NCI-H1417 treated with DMSO at 0.1 percent for 48 hours (cell line): ENCODE data around the gene TMED1.
"Not testable (repeated sequence)": the region's sequence is repeated elsewhere in the genome, so short reads cannot be mapped to it uniquely, and the experiment has no call there.

Experiments
- DNase-seq: peaks from one replicate; lab custom pipeline; 2025; lab: John Stamatoyannopoulos, UW

TMED1 gene, protein sequence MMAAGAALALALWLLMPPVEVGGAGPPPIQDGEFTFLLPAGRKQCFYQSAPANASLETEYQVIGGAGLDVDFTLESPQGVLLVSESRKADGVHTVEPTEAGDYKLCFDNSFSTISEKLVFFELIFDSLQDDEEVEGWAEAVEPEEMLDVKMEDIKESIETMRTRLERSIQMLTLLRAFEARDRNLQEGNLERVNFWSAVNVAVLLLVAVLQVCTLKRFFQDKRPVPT

DNA sequence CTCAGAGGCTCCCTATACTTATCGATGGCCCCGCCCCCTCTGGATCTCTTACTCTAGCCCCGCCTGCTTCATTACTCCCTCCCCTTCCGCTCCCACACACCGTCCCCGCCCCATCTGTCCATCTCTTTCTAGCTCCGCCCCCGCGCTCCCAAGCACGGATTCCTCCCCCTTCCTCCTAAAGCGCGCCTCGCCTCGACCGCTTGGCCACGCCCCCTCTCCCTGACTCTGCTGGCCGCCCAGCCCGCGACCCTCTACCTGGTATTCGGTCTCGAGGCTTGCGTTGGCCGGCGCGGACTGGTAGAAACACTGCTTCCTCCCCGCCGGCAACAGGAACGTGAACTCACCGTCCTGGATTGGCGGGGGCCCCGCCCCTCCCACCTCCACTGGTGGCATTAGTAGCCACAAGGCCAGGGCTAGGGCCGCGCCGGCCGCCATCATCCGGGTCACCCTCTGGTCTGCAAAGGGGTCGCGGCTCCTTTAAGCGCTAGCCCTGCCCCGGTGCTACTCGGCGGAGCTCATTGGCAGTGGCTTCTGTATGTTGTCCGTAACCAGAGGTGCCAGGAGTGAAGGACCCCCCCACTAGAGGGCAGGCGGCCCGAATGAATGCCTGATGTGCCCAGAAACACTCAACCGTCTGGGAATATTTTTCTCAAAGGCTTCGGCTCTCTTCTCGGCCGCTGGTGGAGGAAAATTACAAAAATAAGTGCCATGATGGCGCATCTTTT is at the start of gene TMED1:
Gene TMED1, minus strand, starts transcription at position 459 of the 725 bp plus-strand sequence. Its CDS starts 21 bp downstream, at position 438.
- peak; percentile 96 for DNase-seq

- no peak for DNase-seq
These were observed 49.5 kb upstream of the TMED1 start for GRCh38 chr19:10885201-10886169.

- no peak for DNase-seq
These were observed 48.3 kb upstream of the TMED1 start for GRCh38 chr19:10884274-10884673.

GRCh38 chr19:10882108-10882457 is 46.1 kb upstream of the TMED1 start:
- no peak for DNase-seq

DNA sequence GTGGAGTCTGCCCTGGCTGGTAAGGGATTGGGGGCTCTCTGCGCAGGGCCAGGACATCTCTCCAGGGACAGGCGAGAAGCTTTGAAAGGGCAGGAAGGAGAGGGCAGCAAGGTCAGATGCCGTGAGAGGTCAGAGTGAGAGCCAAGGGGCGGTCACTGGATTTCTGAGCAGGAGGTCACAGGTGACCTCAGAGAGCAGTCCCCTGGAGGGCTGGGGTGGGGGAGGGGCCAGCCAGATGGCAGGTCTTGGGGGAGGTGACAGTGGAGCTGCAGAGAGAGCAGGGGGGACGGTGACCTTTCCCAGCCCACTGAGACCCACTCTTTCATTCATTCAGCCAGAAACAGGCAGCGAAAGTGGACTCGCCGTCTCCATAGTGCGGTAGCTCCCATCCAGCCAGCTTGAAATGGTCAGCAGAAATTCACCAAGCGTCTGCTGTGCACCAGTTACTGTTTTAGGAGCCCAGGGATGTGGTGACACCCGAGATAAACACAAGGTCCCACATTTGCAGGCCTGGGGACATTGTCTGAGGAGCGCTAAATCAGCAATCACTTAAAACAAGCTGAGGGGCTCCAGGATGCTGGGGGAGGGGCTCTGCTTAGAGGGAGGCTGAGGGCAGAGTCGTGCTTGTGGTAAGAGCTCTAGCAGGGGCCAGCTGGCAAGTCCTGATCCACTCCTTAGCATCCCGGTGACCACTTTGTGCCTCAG is 45.5 kb upstream of the TMED1 start:
- DNase-seq, result no peak

- DNase-seq, result no peak
These were observed 42.2 kb upstream of the TMED1 start for GRCh38 chr19:10878253-10878652.

DNA sequence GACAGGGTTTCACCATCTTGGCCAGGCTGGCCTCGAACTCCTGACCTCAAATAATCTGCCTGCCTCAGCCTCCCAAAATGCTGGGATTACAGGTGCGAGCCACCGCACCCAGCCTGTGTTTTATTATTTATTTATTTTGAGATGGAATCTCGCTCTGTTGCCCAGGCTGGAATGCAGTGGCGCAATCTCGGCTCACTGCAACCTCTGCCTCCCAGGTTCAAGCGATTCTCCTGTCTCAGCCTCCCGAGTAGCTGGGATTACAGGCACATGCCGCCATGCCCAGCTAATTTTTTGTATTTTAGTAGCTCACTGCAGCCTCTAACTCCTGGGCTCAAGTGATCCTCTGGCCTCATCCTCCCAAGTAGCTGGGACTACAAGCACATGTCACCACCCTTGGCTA is 41.6 kb upstream of the TMED1 start:
- DNase-seq, result not testable (repeated sequence)

- no peak for DNase-seq
These were observed 40.6 kb upstream of the TMED1 start for GRCh38 chr19:10876459-10877240.

DNA sequence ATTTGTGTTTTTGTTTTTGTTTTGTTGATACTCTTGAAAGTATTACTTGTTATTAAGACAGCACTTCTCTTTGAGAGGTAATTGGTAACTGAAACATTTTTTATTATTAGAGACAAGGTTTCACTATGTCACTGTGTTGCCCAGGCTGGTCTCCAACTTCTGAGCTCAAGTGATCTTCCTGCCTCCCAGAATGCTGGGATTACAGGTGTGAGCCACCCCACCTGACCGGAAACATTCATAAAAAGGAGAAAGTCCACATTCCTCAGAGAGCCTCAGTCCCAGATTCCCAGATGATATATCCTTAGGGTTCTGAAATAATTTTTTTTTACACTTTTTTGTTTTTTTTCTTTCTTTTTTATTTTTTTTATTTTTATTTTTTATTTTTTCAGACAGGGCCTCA is 38.0 kb upstream of the TMED1 start:
- no peak for DNase-seq

DNA sequence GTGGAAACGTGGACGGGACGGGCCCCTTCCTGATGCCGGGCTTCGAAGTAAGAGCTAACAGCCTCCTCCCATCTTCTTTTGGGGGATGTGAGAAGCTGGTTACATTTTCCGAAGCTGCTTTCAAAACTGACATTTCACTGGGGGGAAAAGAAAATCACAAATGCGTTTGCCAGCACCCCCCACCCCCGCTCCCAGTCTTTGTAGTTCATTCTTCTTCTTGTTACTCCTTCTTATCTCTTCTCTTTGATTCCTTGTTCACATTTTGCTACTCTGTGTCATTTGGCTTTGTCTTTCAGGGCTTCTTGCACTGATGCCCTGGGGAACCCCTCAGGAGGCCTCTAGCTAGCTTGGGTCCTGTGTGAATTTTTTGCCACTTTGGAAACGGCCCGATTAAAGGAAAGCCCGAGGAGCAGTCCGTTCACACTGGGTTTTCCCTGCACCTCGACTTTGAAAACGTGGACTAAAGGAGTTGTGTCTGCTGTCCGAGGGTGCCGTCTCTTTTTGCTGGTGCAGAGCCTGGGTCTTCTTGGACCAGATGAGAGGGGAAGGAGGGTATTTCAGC is 36.6 kb upstream of the TMED1 start:
- no peak for DNase-seq

DNA sequence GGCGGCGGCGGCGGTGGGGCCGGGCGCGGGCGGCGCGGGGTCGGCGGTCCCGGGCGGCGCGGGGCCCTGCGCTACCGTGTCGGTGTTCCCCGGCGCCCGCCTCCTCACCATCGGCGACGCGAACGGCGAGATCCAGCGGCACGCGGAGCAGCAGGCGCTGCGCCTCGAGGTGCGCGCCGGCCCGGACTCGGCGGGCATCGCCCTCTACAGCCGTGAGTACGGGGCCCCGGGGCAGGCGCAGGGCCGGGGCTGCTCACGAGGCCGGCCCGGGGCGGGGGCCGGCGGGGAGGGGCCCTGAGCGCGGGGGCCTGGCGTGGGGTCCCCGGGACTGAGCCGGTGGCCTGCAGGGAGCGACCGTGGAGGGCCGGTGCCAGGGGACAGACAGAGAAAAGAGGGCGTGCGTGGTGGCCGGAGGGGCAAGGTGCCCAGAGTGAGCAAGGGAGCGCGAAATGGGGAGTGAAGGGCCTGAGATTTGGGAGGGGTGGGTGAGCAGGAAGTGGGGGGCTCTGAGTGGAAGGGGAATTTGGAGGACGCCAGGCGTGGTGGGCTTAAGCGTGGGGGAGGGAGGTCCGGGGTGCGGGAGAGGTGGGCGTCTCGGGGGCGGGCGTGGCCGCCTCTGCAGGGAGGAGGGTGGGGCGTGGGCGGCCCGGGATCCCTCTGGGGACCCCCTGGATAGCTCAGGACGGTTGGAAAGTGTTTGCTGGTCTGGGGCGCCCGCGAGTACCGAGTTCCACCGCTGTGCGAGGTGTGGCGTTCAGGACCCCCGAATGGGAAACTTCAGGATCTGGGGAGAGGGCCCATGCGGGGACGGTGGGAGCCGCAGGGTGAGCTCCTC is 35.9 kb upstream of the TMED1 start:
- no peak for DNase-seq

DNA sequence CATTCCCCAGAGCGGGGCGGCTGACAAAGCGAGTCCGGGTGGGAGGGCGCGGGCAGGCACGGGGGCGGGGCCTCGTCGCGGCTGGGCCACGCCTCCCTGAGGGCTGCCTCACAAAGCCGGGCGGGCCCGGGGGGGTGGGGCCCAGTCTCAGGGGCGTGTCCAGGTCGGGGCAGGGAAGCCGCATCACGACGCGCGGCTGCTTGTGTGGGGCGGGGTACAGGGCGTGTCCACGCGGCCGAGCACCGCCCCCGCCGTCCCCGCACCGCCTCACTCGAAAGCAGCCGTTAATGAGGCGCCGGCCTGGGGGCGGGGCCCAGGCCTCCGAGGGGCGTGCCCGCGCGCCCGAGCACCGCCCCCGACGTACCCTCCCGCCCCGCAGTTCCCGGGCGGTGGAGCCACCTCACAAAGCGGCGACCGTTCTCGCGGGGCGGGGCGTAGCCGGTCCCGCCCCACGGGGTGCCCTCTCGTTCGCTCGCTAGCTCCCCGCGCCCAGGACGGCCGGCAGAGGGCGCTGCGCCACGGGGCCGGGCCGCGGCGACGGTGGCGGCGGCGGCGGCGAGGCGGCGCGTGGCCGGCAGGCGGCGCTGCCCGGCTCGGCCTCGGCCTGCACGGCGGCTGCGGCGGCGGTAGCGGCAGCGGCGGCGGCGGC is 35.1 kb upstream of the TMED1 start, which contains the start of gene CARM1:
Gene CARM1, plus strand, starts transcription at position 599 of the 649 bp plus-strand sequence. CDS start 150 bp downstream, outside the sequence.
- peak; percentile 97 for DNase-seq

DNA sequence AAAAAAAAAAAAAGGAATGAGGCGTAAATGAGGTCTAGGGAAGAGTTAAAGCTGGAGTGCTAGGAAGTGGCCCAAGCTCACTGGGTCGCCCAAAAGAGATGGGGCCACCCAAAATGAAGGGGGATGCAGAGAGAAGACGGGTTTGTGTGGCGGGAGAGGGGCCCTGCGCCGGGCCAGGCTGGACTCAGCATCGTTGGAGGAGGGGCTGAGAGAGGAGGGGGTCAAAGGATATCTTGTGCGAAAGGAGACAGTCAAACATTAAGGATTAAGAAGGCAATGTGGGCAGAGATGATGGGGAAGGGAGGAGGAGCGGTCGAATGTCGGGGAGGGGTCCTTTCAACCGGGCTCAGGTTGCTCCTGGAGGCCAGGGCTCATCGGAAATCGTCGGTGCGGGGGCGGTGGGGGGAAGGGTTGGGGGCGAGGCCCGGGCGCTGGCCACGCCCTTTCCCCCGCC is 34.5 kb upstream of the TMED1 start:
- DNase-seq, result no peak

DNA sequence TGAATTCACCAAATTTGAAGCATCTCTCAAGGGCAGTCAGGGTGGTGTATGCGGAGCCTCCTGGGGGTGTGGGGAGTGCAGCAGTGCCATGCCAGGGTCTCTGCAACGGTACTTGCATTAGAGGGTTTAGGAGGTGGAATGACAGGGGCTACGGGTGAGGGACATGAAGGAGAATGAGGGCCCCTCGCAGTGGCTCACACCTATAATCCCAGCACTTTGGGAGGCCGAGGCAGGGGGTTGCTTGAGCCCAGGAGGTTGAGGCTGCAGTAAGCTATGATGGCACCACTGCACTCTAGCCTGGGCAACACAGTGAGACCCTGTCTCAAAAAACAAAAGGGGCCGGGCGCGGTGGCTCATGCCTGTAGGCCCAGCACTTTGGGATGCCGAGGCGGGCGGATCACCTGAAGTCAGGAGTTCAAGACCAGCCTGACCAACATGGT is 33.9 kb upstream of the TMED1 start:
- DNase-seq, result not testable (repeated sequence)

GRCh38 chr19:10868872-10869547 is 33.0 kb upstream of the TMED1 start:
- no peak for DNase-seq

- no peak for DNase-seq
These were observed 30.5 kb upstream of the TMED1 start for GRCh38 chr19:10866495-10866894.

DNA sequence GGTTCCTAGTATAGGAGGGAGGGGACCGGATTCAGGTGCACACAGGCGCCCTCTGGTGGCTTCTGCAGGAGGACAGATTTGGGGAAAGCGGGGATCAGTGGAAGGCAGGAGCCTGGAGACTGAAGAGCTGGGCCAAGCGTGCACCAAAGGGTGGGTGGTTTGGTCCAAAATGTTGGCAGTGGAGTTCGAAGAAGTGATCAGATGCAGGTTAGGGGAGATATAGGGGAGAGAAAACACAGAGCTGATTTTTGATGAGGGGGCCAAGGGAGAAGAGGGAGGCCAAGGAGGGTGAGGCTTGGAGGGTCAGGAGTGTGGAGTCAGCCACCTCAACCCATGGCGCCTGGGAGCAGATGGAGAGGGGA is 28.5 kb upstream of the TMED1 start:
- peak; percentile 24 for DNase-seq

- no peak for DNase-seq
These were observed 27.2 kb upstream of the TMED1 start for GRCh38 chr19:10863107-10863717.
